Mesothelial cell of epicardium (in vitro differentiated cells): ENCODE results near the gene RTEL1. TPM values are rescaled to one million over a fixed set of nuclear protein-coding genes. Genes with fewer than 3 reads are reported as not detected.

Source experiments
- DNase-seq, 2 experiments: peaks; one replicate each; pipeline ENCODE4 v3.0.0; 2021; ENCODE audit warnings: low spot score in 2 of 2; ENCODE audit not compliant: unreplicated experiment in 2 of 2
- H3K27ac Mint-ChIP-seq: 2 replicates; pipeline ENCODE4 v1.8.0; 2021; ENCODE audit warnings: mixed read lengths
- H3K27me3 Mint-ChIP-seq: 2 replicates; pipeline ENCODE4 v1.8.0; 2021; ENCODE audit warnings: low read depth, mixed read lengths
- H3K36me3 Mint-ChIP-seq: 2 replicates; pipeline ENCODE4 v1.8.0; 2021; ENCODE audit warnings: mixed read lengths
- H3K4me1 Mint-ChIP-seq: 2 replicates; pipeline ENCODE4 v1.8.0; 2021; ENCODE audit warnings: mixed read lengths
- H3K4me3 Mint-ChIP-seq: 2 replicates; pipeline ENCODE4 v1.8.0; 2021; ENCODE audit warnings: mild to moderate bottlenecking, moderate library complexity, mixed read lengths
- H3K9me3 Mint-ChIP-seq: 2 replicates; pipeline ENCODE4 v1.8.0; 2021; ENCODE audit warnings: mixed read lengths
- CTCF ChIP-seq: fragments of 200-600 bp; sonication (generic); IDR thresholded peaks from one replicate; pipeline ENCODE4 v1.5.0; 2021; ENCODE audit warnings: antibody characterized with exemption; ENCODE audit not compliant: unreplicated experiment
- total RNA-seq: library from RNA; stranded (reverse); gene quantifications from 3 replicates; pipeline ENCODE4 v1.2.1, GENCODE V29; 2021

RTEL1 gene
- total RNA-seq, 1 donor from 2014 or later = 38.7 TPM

DNA sequence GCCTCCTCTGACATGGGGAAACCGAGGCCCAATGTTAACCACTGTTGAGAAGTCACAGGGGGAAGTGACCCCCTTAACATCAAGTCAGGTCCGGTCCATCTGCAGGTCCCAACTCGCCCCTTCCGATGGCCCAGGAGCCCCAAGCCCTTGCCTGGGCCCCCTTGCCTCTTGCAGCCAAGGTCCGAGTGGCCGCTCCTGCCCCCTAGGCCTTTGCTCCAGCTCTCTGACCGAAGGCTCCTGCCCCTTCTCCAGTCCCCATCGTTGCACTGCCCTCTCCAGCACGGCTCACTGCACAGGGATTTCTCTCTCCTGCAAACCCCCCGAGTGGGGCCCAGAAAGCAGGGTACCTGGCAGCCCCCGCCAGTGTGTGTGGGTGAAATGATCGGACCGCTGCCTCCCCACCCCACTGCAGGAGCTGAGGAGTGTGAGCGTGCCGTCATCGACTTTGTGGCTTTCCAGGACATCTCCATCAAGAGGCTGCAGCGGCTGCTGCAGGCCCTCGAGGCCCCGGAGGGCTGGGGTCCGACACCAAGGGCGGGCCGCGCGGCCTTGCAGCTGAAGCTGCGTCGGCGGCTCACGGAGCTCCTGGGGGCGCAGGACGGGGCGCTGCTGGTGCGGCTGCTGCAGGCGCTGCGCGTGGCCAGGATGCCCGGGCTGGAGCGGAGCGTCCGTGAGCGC lies 39.9 kb downstream of the RTEL1 start:
- Mint-ChIP-seq H3K27ac (no peak overlapping the region), H3K9me3 (no peaks in the 10 kb centered on the region), H3K27me3 (no peaks in the 10 kb centered on the region), H3K4me3 (peak overlapping the region; percentile 43), H3K4me1 (no peaks in the 10 kb centered on the region), H3K36me3 (peaks cover 3% of the 10 kb centered on the region)
- DNase-seq = no peak
- no peak for TF ChIP-seq CTCF

DNA sequence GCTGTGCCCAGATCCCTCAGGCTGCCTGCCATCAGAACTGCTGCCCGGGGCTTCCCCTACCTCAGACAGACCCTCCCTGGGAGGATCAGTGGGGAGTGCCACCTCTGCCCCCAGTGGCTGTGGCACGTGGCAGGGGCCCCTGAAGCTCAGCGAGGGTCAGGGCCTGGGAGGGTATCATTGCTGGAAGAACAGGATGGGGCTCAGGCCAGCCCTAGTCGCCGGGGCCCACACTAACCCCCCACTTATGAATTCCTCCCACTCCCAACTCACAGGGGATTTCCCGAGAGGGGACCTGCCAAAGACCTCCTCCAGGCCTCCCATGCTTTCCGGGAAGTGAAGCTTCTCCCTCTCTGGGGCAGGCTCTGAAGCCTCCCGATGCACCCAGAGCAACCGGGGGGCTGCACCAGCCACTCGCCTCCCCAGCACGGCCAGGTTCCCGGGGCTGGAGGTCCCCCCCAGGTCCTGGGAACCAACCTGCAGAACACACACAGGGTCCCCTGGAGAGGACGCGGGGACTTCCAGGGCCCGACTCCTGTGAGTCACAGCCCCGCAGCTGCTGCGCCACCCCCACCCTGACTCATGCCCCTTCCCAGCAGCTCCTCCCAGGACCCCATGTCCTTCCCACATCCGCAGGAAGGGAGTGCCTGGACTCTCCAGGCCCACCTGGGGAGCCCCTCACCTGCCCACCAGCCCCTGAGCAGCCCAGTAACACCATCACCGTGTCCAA lies 40.8 kb downstream of the RTEL1 start:
- TF ChIP-seq CTCF = no peak
- Mint-ChIP-seq H3K4me3 (no peak overlapping the region), H3K36me3 (no peaks in the 10 kb centered on the region), H3K9me3 (no peaks in the 10 kb centered on the region), H3K4me1 (no peaks in the 10 kb centered on the region), H3K27ac (no peak overlapping the region), H3K27me3 (no peaks in the 10 kb centered on the region)
- no peak for DNase-seq

- Mint-ChIP-seq H3K27ac (no peak overlapping the region), H3K9me3 (no peaks in the 10 kb centered on the region), H3K4me3 (no peak overlapping the region), H3K36me3 (peaks cover under 1% of the 10 kb centered on the region), H3K27me3 (no peaks in the 10 kb centered on the region), H3K4me1 (no peaks in the 10 kb centered on the region)
- TF ChIP-seq CTCF = no peak
- DNase-seq = no peak
Observed at GRCh38 chr20:63699466-63700198, 41.5 kb downstream of the RTEL1 start.

DNA sequence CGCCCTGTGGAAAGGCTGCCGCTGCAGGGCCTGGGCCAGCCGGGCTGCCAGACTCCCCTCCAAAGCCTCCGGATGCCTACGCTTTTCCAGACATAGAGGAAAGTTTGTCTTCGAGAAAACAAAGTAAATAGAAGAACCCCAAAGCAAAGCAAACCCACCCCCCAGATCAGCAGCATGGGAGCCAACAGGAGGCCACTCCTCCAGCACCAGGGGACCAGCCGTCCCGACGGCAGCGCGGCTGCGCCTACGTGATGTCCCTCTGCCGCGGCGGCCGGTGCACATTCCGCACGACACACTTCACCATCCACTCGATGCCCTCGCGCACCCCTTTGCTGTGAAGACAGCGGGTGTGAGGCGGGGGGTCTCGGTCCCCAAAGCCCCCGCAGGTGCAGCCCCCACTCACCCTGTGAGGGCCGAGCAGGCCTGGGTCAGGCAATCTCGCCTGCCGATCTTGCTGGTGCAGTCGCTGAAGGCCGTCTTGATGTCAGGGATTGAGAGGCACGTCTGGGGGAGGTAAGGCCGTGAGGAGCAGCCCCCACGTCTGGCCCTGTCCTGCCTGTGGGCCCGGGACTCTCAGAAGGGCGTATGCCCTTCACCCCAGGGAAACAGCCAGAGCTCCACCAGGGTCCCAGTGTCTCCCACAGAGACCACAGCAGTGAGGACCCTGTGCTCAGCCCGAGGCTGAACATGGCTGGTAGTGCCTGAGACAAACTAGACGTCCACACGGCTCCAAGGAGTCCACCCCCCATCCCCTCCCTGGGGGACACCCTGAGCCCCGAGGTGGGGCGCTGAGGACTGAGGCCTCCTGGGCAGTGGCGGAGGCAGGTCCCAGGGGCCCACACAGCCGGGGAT lies 42.3 kb downstream of the RTEL1 start:
- H3K36me3 Mint-ChIP-seq = peaks cover 6% of the 10 kb centered on the region
- no peak overlapping the region for H3K27ac Mint-ChIP-seq
- H3K4me1 Mint-ChIP-seq = no peaks in the 10 kb centered on the region
- DNase-seq = no peak
- H3K4me3 Mint-ChIP-seq = no peak overlapping the region
- TF ChIP-seq CTCF = no peak
- H3K9me3 Mint-ChIP-seq = no peaks in the 10 kb centered on the region
- no peaks in the 10 kb centered on the region for H3K27me3 Mint-ChIP-seq

DNA sequence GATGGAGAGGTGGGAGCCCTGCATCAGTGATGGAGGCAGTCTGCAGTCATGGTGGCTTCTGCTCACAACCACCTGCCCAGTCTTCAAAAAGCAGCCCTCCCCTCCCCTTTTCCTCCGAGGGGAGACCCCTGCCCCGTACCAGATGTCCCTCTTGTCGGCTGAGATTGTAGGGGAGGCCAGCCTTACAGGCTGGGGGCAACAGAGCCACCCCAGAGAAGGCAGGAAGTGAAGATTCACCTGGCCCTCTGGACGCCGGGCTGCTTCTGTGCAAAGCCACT lies 42.9 kb downstream of the RTEL1 start:
- no peak overlapping the region for H3K27ac Mint-ChIP-seq
- DNase-seq = no peak
- no peak overlapping the region for H3K4me3 Mint-ChIP-seq
- no peaks in the 10 kb centered on the region for H3K9me3 Mint-ChIP-seq
- no peaks in the 10 kb centered on the region for H3K27me3 Mint-ChIP-seq
- H3K36me3 Mint-ChIP-seq = peaks cover 6% of the 10 kb centered on the region
- no peaks in the 10 kb centered on the region for H3K4me1 Mint-ChIP-seq
- TF ChIP-seq CTCF = no peak
